Osteocyte (in vitro differentiated cells): ENCODE measurements around the gene KCNS3. TPM values are rescaled to one million over a fixed set of nuclear protein-coding genes. Genes with fewer than 3 reads are reported as not detected.

ENCODE experiments used
- DNase-seq: peaks from one replicate; pipeline ENCODE4 v3.0.0; 2021; ENCODE audit warnings: mixed read lengths; ENCODE audit not compliant: unreplicated experiment; ENCODE audit errors: extremely low spot score
- H3K27ac Mint-ChIP-seq: one replicate; pipeline ENCODE4 v1.8.0; 2021; ENCODE audit warnings: mild to moderate bottlenecking, mixed read lengths; ENCODE audit not compliant: unreplicated experiment
- H3K27me3 Mint-ChIP-seq: one replicate; pipeline ENCODE4 v1.8.0; 2021; ENCODE audit warnings: mixed read lengths; ENCODE audit not compliant: unreplicated experiment
- H3K36me3 Mint-ChIP-seq: one replicate; pipeline ENCODE4 v1.8.0; 2021; ENCODE audit warnings: mixed read lengths; ENCODE audit not compliant: unreplicated experiment
- H3K4me1 Mint-ChIP-seq: one replicate; pipeline ENCODE4 v1.8.0; 2021; ENCODE audit warnings: mixed read lengths; ENCODE audit not compliant: unreplicated experiment
- H3K4me3 Mint-ChIP-seq: one replicate; pipeline ENCODE4 v1.8.0; 2021; ENCODE audit warnings: mild to moderate bottlenecking, moderate library complexity, mixed read lengths; ENCODE audit not compliant: unreplicated experiment
- H3K9me3 Mint-ChIP-seq: one replicate; pipeline ENCODE4 v1.8.0; 2021; ENCODE audit warnings: mixed read lengths; ENCODE audit not compliant: unreplicated experiment
- total RNA-seq: library from RNA; stranded (reverse); gene quantifications from 2 replicates; pipeline ENCODE4 v1.2.1, GENCODE V29; 2021
- TF ChIP-seq, protein P1 (sequence below): fragments of 200-600 bp; sonication (generic); IDR thresholded peaks from 2 replicates; pipeline ENCODE4 v1.5.0; 2021; ENCODE audit warnings: antibody characterized with exemption, mild to moderate bottlenecking, moderate library complexity

KCNS3 gene
- total RNA-seq, 1 donor from 2014 or later: not detected

DNA sequence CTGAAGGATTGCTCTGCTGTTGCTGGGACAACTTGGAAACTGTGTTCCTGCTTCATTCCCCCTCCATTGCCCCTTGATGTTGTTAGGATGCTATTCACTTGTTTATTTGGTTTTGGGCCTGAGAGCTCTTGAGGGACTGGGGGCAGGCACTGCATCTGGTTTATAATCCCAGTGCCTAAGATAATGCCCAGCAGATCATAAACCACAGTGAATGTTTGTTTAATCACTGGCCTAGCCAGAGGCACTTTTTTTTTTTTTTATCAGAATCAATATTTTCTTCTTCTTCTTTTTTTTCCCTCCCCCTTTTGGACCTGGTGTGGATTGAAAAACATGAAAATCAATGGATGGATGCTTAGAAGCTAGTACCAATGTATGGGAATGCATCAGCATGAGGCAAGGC is 38.1 kb downstream of the KCNS3 start:
- H3K27me3 Mint-ChIP-seq: no peaks in the 10 kb centered on the region
- no peaks in the 10 kb centered on the region for H3K36me3 Mint-ChIP-seq
- H3K27ac Mint-ChIP-seq: no peak overlapping the region
- TF ChIP-seq, protein P1, sequence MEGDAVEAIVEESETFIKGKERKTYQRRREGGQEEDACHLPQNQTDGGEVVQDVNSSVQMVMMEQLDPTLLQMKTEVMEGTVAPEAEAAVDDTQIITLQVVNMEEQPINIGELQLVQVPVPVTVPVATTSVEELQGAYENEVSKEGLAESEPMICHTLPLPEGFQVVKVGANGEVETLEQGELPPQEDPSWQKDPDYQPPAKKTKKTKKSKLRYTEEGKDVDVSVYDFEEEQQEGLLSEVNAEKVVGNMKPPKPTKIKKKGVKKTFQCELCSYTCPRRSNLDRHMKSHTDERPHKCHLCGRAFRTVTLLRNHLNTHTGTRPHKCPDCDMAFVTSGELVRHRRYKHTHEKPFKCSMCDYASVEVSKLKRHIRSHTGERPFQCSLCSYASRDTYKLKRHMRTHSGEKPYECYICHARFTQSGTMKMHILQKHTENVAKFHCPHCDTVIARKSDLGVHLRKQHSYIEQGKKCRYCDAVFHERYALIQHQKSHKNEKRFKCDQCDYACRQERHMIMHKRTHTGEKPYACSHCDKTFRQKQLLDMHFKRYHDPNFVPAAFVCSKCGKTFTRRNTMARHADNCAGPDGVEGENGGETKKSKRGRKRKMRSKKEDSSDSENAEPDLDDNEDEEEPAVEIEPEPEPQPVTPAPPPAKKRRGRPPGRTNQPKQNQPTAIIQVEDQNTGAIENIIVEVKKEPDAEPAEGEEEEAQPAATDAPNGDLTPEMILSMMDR: no peak
- no peaks in the 10 kb centered on the region for H3K4me1 Mint-ChIP-seq
- no peak for DNase-seq
- H3K4me3 Mint-ChIP-seq: no peak overlapping the region
- no peaks in the 10 kb centered on the region for H3K9me3 Mint-ChIP-seq

- Mint-ChIP-seq H3K4me1 (no peaks in the 10 kb centered on the region), H3K27ac (no peak overlapping the region), H3K36me3 (no peaks in the 10 kb centered on the region), H3K9me3 (no peaks in the 10 kb centered on the region), H3K27me3 (no peaks in the 10 kb centered on the region), H3K4me3 (no peak overlapping the region)
- TF ChIP-seq, protein P1: no peak
- no peak for DNase-seq
Measured at GRCh38 chr2:17918789-17919188, 40.3 kb downstream of the KCNS3 start.

- Mint-ChIP-seq H3K27me3 (no peaks in the 10 kb centered on the region), H3K27ac (no peak overlapping the region), H3K36me3 (no peaks in the 10 kb centered on the region), H3K4me3 (no peak overlapping the region), H3K4me1 (no peaks in the 10 kb centered on the region), H3K9me3 (peaks cover 20% of the 10 kb centered on the region)
- DNase-seq: no peak
- TF ChIP-seq, protein P1: no peak
Measured at GRCh38 chr2:17930773-17931172, 52.3 kb downstream of the KCNS3 start.

- TF ChIP-seq, protein P1: no peak
- H3K9me3 Mint-ChIP-seq: peaks cover 17% of the 10 kb centered on the region
- H3K27me3 Mint-ChIP-seq: no peaks in the 10 kb centered on the region
- no peak for DNase-seq
- H3K4me1 Mint-ChIP-seq: no peaks in the 10 kb centered on the region
- no peak overlapping the region for H3K27ac Mint-ChIP-seq
- H3K36me3 Mint-ChIP-seq: no peaks in the 10 kb centered on the region
- no peak overlapping the region for H3K4me3 Mint-ChIP-seq
Measured at GRCh38 chr2:17933256-17933655, 54.8 kb downstream of the KCNS3 start.

- DNase-seq: no peak
- peaks cover 21% of the 10 kb centered on the region for H3K9me3 Mint-ChIP-seq
- H3K27ac Mint-ChIP-seq: no peak overlapping the region
- no peaks in the 10 kb centered on the region for H3K4me1 Mint-ChIP-seq
- H3K36me3 Mint-ChIP-seq: no peaks in the 10 kb centered on the region
- H3K27me3 Mint-ChIP-seq: no peaks in the 10 kb centered on the region
- TF ChIP-seq, protein P1: no peak
- no peak overlapping the region for H3K4me3 Mint-ChIP-seq
Measured at GRCh38 chr2:17934721-17935120, 56.3 kb downstream of the KCNS3 start.
